ENCODE data around the gene TRIP4. TPM values are rescaled to one million over a fixed set of nuclear protein-coding genes. Genes with fewer than 3 reads are reported as not detected.
A peak's percentile ranks its signal among the peaks of the same experiment; 100 is the strongest.

TRIP4 gene
- 15.5 and 18.1 TPM in 2 replicates for total RNA-seq (2021)
- percentile 68 among the genes with signal in this experiment for Bru-seq, nascent RNA
- percentile 58 among the genes with signal in this experiment for BruChase-seq, experiment 1, labeled RNA remaining after a 2-hour chase
- BruChase-seq, experiment 2, labeled RNA remaining after a 6-hour chase, result percentile 59 among the genes with signal in this experiment
- long read RNA-seq, transcript TRIP4-201 (13 exons, 2,045 nt), result major isoform, 26 of 35 reads
- long read RNA-seq, partial matches to known transcripts, result 3 of 35 reads
- long read RNA-seq, other reads (novel, unspliced or antisense), result 6 of 35 reads

DNA sequence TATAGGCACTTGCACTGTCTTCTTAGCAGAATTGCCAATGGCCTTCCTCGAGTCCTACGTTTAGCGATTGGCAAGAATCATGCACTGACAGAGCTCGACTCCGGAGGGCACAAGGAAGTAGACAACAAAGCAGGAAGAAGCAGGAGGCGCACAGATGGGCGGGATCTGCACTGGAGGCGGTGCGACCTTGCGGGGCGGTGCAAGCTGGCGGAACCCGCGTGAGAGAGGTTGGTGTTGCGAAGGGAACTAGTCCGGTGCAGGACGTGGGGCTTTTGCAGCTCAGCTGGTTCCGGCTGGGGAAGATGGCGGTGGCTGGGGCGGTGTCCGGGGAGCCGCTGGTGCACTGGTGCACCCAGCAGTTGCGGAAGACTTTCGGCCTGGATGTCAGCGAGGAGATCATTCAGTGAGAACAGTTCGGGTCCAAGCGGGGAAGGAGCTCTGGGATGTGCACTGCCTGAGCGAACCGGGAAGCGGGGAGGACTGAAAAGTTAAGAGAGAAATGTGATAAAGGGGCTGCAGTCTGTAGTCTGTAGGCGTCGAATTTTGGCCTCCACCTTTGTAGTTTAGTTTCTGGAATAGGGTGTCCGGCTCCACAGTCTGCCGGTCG lies at the start of gene TRIP4:
Gene TRIP4 (plus strand): TSS at position 275 of the 607 bp plus-strand sequence. CDS start 28 bp downstream, at position 303.
- Histone ChIP-seq H3F3A (ENCODE audit: insufficient read depth, low read depth) (no peaks in the 10 kb centered on the region), H4K20me1 (ENCODE audit: insufficient read depth) (no peaks in the 10 kb centered on the region), H2AFZ (peak within 1 kb of the TSS; percentile 98), H3K27ac (peak within 1 kb of the TSS; percentile 74), H3K9me3 (ENCODE audit: insufficient read depth, low read depth) (no peaks in the 10 kb centered on the region), H3K27me3 (ENCODE audit: insufficient read depth, low read depth) (no peaks in the 10 kb centered on the region), H3K4me3 (peak within 1 kb of the TSS; percentile 95), H3K36me3 (ENCODE audit: low read depth) (no peaks in the 10 kb centered on the region), H3K4me2 (peak within 1 kb of the TSS; percentile 74), H3K9me2 (ENCODE audit: insufficient read depth) (no peaks in the 10 kb centered on the region), H3K4me1 (replicated peaks; ENCODE audit: insufficient read depth) (no peaks in the 10 kb centered on the region), H3K79me2 (ENCODE audit: low read depth) (peaks cover 15% of the 10 kb centered on the region)
- BruUV-seq (replicated peaks), result no TSS peak
- ChIA-PET POLR2A (ENCODE audit: unreplicated experiment) (interaction anchor here (0.5 to 1.1 kb wide), 7 partner anchors 9 to 822 kb away, joined by 3 to 13 read pairs (median 4); no protein-coding TSS in a partner anchor), CTCF (interaction anchor here (0.6 kb wide), 1 partner anchor 11 kb away, joined by 11 read pairs; no protein-coding TSS in a partner anchor)
- intact Hi-C loops (cut with micrococcal nuclease; ENCODE audit: unreplicated experiment), result loop anchor here (1.0 kb wide), 2 partner anchors 31 to 224 kb away; partner anchors contain the start of genes CSNK1G1 and PPIB
- peak; percentile 89 to 94 for DNase-seq
- TF ChIP-seq, protein P1, sequence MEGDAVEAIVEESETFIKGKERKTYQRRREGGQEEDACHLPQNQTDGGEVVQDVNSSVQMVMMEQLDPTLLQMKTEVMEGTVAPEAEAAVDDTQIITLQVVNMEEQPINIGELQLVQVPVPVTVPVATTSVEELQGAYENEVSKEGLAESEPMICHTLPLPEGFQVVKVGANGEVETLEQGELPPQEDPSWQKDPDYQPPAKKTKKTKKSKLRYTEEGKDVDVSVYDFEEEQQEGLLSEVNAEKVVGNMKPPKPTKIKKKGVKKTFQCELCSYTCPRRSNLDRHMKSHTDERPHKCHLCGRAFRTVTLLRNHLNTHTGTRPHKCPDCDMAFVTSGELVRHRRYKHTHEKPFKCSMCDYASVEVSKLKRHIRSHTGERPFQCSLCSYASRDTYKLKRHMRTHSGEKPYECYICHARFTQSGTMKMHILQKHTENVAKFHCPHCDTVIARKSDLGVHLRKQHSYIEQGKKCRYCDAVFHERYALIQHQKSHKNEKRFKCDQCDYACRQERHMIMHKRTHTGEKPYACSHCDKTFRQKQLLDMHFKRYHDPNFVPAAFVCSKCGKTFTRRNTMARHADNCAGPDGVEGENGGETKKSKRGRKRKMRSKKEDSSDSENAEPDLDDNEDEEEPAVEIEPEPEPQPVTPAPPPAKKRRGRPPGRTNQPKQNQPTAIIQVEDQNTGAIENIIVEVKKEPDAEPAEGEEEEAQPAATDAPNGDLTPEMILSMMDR (conservative IDR thresholded peaks at IDR 0.05), result no peak
- no peak for TF ChIP-seq EZH2 (IDR thresholded peaks at IDR 0.05; ENCODE audit: low read depth)

DNA sequence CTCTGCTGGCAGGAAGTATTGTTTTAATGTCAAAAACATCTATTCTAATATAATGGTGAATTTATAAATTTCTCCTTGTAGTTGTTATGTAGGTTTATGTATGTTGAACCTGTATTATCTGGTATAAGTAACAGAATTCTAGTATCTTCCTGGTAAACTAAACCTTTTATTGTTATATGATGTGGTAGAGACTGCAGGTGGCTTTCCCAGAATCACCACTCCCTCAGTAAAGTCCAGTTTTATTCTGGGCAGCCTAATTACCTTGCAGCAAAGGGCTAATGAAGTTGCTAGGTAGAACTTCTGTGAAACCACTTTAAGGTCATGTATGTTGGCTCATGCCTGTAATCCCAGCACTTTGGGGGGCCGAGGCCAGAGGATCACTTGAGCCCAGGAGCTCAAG lies 47.3 kb upstream of the TRIP4 start:
- no peak overlapping the region for H2AFZ ChIP-seq
- H3K79me2 ChIP-seq (ENCODE audit: low read depth), result 0 out of 2 replicates have a peak, but pooled peaks cover 10% of the 10 kb centered on the region
- TF ChIP-seq EZH2 (IDR thresholded peaks at IDR 0.05; ENCODE audit: low read depth), result no peak
- TF ChIP-seq, protein P1 (conservative IDR thresholded peaks at IDR 0.05), result no peak
- no peak for DNase-seq
- intact Hi-C loops (cut with micrococcal nuclease; ENCODE audit: unreplicated experiment), result no loop called here
- no peaks in the 10 kb centered on the region for H3F3A ChIP-seq (ENCODE audit: insufficient read depth, low read depth)
- H3K4me2 ChIP-seq, result no peak overlapping the region
- CTCF ChIA-PET, result no interaction called here
- no peaks in the 10 kb centered on the region for H3K9me2 ChIP-seq (ENCODE audit: insufficient read depth)
- H3K4me1 ChIP-seq (replicated peaks; ENCODE audit: insufficient read depth), result no peaks in the 10 kb centered on the region
- no TSS peak for BruUV-seq (replicated peaks)
- POLR2A ChIA-PET (ENCODE audit: unreplicated experiment), result no interaction called here
- no peak overlapping the region for H3K4me3 ChIP-seq
- no peaks in the 10 kb centered on the region; the same call in 1 of the 2 replicates for H4K20me1 ChIP-seq (ENCODE audit: insufficient read depth)
- H3K9me3 ChIP-seq (ENCODE audit: insufficient read depth, low read depth), result no peaks in the 10 kb centered on the region
- H3K27ac ChIP-seq, result no peak overlapping the region
- H3K36me3 ChIP-seq (ENCODE audit: low read depth), result peaks cover 4% of the 10 kb centered on the region; the same call in 1 of the 2 replicates
- H3K27me3 ChIP-seq (ENCODE audit: insufficient read depth, low read depth), result no peaks in the 10 kb centered on the region

DNA sequence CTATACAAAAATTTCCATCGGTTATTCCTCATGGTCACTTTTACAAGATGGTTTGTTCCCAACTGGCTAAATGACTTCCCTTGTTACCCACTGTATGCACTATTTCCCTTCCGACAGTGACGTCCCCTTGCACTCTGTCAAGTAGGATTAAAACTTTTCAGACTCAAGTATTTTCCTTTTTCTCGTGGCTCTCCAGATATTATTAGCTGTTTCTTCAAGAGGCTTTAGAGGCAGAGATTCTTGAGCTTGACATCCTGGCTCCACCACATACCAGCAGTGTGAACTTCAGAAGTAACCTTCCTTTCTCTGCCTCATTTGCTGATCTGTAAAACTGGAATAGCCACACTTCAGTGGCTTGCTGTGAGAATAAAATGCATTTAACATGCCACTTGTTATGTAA lies 45.7 kb upstream of the TRIP4 start:
- H3K4me2 ChIP-seq, result no peak overlapping the region
- intact Hi-C loops (cut with micrococcal nuclease; ENCODE audit: unreplicated experiment), result no loop called here
- CTCF ChIA-PET, result no interaction called here

More for the DNA sequence above, 45.7 kb upstream of the TRIP4 start:
- Histone ChIP-seq H3K79me2 (ENCODE audit: low read depth) (0 out of 2 replicates have a peak, but pooled peaks cover 16% of the 10 kb centered on the region), H3K4me3 (no peak overlapping the region), H2AFZ (no peak overlapping the region), H3K4me1 (replicated peaks; ENCODE audit: insufficient read depth) (no peaks in the 10 kb centered on the region), H4K20me1 (ENCODE audit: insufficient read depth) (no peaks in the 10 kb centered on the region), H3F3A (ENCODE audit: insufficient read depth, low read depth) (no peaks in the 10 kb centered on the region), H3K27me3 (ENCODE audit: insufficient read depth, low read depth) (no peaks in the 10 kb centered on the region), H3K36me3 (ENCODE audit: low read depth) (peaks cover 4% of the 10 kb centered on the region; the same call in 1 of the 2 replicates), H3K9me3 (ENCODE audit: insufficient read depth, low read depth) (no peaks in the 10 kb centered on the region), H3K27ac (no peak overlapping the region), H3K9me2 (ENCODE audit: insufficient read depth) (no peaks in the 10 kb centered on the region)
- no TSS peak for BruUV-seq (replicated peaks)
- TF ChIP-seq, protein P1 (conservative IDR thresholded peaks at IDR 0.05), result no peak
- no peak for TF ChIP-seq EZH2 (IDR thresholded peaks at IDR 0.05; ENCODE audit: low read depth)
- no peak for DNase-seq
- POLR2A ChIA-PET (ENCODE audit: unreplicated experiment), result interaction anchor here (0.6 kb wide), 1 partner anchor 108 kb away, joined by 3 read pairs; no protein-coding TSS in a partner anchor
